ENCODE measurements around the gene RHOA.
"Not testable (repeated sequence)": the region's sequence is repeated elsewhere in the genome, so short reads cannot be mapped to it uniquely, and the experiment has no call there.

The RHOA gene

DNA sequence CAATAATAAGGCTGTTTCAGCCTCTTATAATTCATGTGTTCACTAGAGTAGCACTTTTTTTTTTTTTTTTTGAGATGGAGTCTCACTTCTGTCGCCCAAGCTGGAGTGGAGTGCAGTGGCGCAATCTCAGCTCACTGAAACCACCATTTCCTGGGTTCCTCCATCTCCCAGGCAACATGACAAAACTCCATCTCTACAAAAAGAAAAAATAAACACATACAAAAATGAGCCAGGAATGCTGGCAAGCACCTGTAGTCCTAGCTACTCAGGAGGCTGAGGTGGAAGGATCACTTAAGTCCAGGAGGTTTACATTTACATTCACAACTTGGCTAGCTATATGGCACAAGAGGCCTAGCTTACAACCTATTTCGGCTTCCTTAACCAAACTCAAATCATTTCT, 78.7 kb downstream of the RHOA start:
- DNase-seq (ENCODE audit: insufficient read length, low spot score) (no peak), FAIRE-seq (no peak)

DNA sequence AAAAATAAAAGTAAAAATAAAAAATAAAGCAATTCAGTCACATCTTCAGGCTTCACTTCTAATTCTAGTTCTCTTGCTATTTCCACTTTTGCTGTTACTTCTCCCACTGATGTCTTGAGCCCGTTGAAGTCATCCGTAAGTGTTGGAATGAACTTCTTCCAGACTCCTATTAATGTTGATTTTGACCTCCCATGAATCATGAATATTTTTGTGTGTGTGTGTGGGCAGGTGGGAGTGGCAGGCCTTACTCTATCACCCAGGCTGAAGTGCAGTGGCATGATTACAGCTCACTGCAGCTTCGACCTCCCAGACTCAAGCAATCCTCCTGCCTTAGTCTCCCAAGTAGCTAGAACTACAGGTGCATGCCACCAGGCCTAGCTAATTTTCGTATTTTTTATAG, 82.6 kb downstream of the RHOA start:
- no peak for FAIRE-seq
- no peak for DNase-seq (ENCODE audit: insufficient read length, low spot score)

GRCh38 chr3:49328350-49328749, 83.4 kb downstream of the RHOA start:
- not testable (repeated sequence) for DNase-seq (ENCODE audit: insufficient read length, low spot score); FAIRE-seq

- FAIRE-seq: no peak
- no peak for DNase-seq (ENCODE audit: insufficient read length, low spot score)
These were observed 84.3 kb downstream of the RHOA start for GRCh38 chr3:49327485-49327884.

- no peak for FAIRE-seq
- DNase-seq (ENCODE audit: insufficient read length, low spot score): no peak
These were observed 87.0 kb downstream of the RHOA start for GRCh38 chr3:49324768-49325167.

GRCh38 chr3:49316696-49317457, 94.9 kb downstream of the RHOA start:
- DNase-seq (ENCODE audit: insufficient read length, low spot score): no peak
- no peak for FAIRE-seq

- FAIRE-seq (no peak), DNase-seq (ENCODE audit: insufficient read length, low spot score) (no peak)
These were observed 97.7 kb downstream of the RHOA start for GRCh38 chr3:49313896-49314688.

DNA sequence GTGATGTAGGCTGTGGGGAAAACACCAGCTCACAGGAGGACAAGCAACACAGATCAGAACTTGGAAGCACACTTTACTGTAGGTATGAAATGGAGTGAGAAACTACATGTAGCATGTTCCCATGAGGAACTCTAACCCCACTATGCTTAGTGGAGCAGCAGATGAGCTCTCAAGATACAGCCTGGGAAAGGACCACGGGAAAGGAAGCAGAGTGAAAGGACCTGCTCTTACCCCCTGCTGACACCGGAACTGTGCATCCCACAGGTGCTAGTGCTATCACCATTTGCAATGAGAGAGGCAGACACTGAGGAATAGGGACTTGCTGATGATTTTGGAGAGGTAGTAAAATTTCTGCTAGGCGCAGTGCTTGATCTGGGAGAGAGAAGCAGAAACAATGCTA, 100.5 kb downstream of the RHOA start:
- FAIRE-seq: no peak
- no peak for DNase-seq (ENCODE audit: insufficient read length, low spot score)

DNA sequence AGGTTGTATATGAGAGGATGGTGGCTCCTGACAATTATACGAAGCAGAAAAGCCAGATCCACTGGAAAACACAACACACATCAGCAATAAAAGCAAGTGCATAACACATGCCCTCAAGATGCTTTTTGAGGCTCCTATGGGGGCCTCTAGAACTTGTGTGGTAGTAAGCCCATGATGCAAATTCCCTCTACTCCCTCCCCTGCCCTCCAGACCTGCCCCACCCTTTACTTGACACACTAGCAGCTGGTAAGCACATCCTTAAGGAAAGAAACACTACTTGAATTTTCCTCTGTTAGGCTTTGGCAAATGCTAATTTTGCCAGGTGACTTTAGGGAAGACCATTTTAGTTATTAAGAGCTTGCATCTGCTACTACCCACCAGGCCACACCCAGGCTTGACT, 101.1 kb downstream of the RHOA start:
- DNase-seq (ENCODE audit: insufficient read length, low spot score): no peak
- FAIRE-seq: no peak

Data from GM19239 (cell line).